OCI-LY3 (cell line): Measurements from ENCODE around the gene CFAP157.

Source experiments
- EZH2phosphoT487 ChIP-seq: fragments of 200-600 bp; shearing (Covaris generic); IDR thresholded peaks from 2 replicates; pipeline ENCODE4 v1.6.1; 2018; ENCODE audit warnings: antibody characterized with exemption, mixed run types, low read depth
- TF ChIP-seq, protein P1 (sequence below): fragments of 200-600, 300-600 bp; sonication (generic); IDR thresholded peaks from 2 replicates; pipeline ENCODE4 v1.5.1; 2014; ENCODE audit warnings: antibody characterized with exemption, low read length, low read depth

DNA sequence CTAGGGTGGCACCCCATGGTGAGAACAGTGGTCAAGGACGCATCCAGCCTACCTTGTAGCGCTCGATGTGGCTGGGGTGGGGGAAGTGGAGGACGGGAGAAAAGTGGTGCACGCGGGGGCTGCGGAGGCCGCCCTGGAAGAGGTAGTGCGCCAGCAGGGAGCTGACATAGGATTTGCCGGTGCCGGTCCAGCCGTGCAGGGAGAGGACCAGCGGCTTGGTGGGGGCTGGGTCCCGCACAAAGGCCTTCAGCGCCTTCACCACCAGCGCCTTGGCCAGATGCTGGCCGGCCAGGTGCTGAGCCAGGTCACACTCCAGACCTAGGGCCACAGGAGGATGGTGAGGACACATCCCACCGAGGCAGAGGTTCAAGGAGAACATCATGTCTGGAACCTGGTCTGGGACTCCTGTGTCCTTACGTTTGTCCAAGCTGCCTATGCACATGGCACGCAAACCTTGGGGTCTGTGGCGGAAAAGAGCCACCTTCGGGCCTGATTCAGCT lies 27.5 kb downstream of the CFAP157 start:
- TF ChIP-seq, protein P1, sequence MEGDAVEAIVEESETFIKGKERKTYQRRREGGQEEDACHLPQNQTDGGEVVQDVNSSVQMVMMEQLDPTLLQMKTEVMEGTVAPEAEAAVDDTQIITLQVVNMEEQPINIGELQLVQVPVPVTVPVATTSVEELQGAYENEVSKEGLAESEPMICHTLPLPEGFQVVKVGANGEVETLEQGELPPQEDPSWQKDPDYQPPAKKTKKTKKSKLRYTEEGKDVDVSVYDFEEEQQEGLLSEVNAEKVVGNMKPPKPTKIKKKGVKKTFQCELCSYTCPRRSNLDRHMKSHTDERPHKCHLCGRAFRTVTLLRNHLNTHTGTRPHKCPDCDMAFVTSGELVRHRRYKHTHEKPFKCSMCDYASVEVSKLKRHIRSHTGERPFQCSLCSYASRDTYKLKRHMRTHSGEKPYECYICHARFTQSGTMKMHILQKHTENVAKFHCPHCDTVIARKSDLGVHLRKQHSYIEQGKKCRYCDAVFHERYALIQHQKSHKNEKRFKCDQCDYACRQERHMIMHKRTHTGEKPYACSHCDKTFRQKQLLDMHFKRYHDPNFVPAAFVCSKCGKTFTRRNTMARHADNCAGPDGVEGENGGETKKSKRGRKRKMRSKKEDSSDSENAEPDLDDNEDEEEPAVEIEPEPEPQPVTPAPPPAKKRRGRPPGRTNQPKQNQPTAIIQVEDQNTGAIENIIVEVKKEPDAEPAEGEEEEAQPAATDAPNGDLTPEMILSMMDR, result no peak
- TF ChIP-seq EZH2phosphoT487, result no peak
